HG03175 (cell line): ENCODE measurements around the gene ZNF154.
"Not testable (repeated sequence)": the region's sequence is repeated elsewhere in the genome, so short reads cannot be mapped to it uniquely, and the experiment has no call there.

Source experiments
- ATAC-seq: cut with Tn5 transposase; IDR thresholded peaks from one replicate; pipeline ENCODE4 v1.9.1; 2021; ENCODE audit warnings: mild to moderate bottlenecking, moderate library complexity; ENCODE audit not compliant: unreplicated experiment

Gene ZNF154

GRCh38 chr19:57708641-57709361, at the start of gene ZNF154:
Gene ZNF154 (minus strand): TSS chr19:57709204. CDS start chr19:57708971, 233 bp downstream.
- ATAC-seq = no peak

GRCh38 chr19:57757941-57758340, 48.9 kb upstream of the ZNF154 start:
- ATAC-seq = no peak

GRCh38 chr19:57755031-57755430, 46.0 kb upstream of the ZNF154 start:
- no peak for ATAC-seq

GRCh38 chr19:57754091-57754673, 45.2 kb upstream of the ZNF154 start:
- no peak for ATAC-seq

- no peak for ATAC-seq
Measured at GRCh38 chr19:57748029-57748428, 39.0 kb upstream of the ZNF154 start.

GRCh38 chr19:57747472-57747807, 38.4 kb upstream of the ZNF154 start:
- ATAC-seq = no peak

GRCh38 chr19:57746580-57747471, 37.8 kb upstream of the ZNF154 start, which contains the start of gene ZNF776:
Gene ZNF776 (plus strand): TSS chr19:57746815. CDS start chr19:57747059, 244 bp downstream.
- ATAC-seq = peak; percentile 98

- not testable (repeated sequence) for ATAC-seq
Measured at GRCh38 chr19:57738770-57739169, 29.8 kb upstream of the ZNF154 start.

GRCh38 chr19:57738320-57738719, 29.3 kb upstream of the ZNF154 start:
- ATAC-seq = not testable (repeated sequence)

GRCh38 chr19:57720878-57721277, 11.9 kb upstream of the ZNF154 start:
- ATAC-seq = no peak

GRCh38 chr19:57719901-57720519, 11.0 kb upstream of the ZNF154 start:
- ATAC-seq = no peak

GRCh38 chr19:57719424-57719823, 10.4 kb upstream of the ZNF154 start:
- ATAC-seq = no peak

GRCh38 chr19:57712222-57712621, 3.2 kb upstream of the ZNF154 start:
- no peak for ATAC-seq

GRCh38 chr19:57709616-57710015, 612 bp upstream of the ZNF154 start:
- no peak for ATAC-seq

GRCh38 chr19:57706346-57706745, 2.7 kb downstream of the ZNF154 start:
- no peak for ATAC-seq

- ATAC-seq = no peak
Measured at GRCh38 chr19:57701625-57702024, 7.4 kb downstream of the ZNF154 start.

- no peak for ATAC-seq
Measured at GRCh38 chr19:57689750-57690149, 19.3 kb downstream of the ZNF154 start.

- no peak for ATAC-seq
Measured at GRCh38 chr19:57688011-57688763, 20.8 kb downstream of the ZNF154 start.

GRCh38 chr19:57687363-57688010, 21.5 kb downstream of the ZNF154 start:
- ATAC-seq = no peak

- no peak for ATAC-seq
Measured at GRCh38 chr19:57686727-57687126, 22.3 kb downstream of the ZNF154 start.
